Left colon (tissue), 2 donors: ENCODE data around the gene ZNF660. TPM values are rescaled to one million over a fixed set of nuclear protein-coding genes. Genes with fewer than 3 reads are reported as not detected.

Experiments
- ATAC-seq: fragments of 200-7000 bp; cut with Tn5 transposase; one replicate; pipeline ENCODE4 v1.9.1; 2020; ENCODE audit warnings: mild to moderate bottlenecking, moderate library complexity
- DNase-seq, 2 donors: peaks; one replicate each; pipeline ENCODE4 v3.0.0-alpha.2; 2020
- intact Hi-C, 2 donors: fragments of 100-400 bp; cut with DNase I in 1 of 2; cut with micrococcal nuclease in 1 of 2; formaldehyde crosslinking; loops; one replicate each; pipeline versions ENCODE4 v1.11.2 to v1.14.0; 2022; cut with DNase I, micrococcal nuclease
- total RNA-seq, 2 donors: library from RNA; stranded (reverse); fragmentation: NEBNext Ultra II Directional; extraction: Animal tissue kit (Norgen Biotek cat#: 25700); gene quantifications; one replicate each; pipeline ENCODE4 v1.2.1, GENCODE V29; 2021
- donor health status: DM: no; HTN: no; CAD: no.
- donor health status: DM: yes; HTN: yes; CAD: no.

ZNF660 gene
- total RNA-seq, 2 donors from 2014 or later: 1.2 to 1.5 TPM

DNA sequence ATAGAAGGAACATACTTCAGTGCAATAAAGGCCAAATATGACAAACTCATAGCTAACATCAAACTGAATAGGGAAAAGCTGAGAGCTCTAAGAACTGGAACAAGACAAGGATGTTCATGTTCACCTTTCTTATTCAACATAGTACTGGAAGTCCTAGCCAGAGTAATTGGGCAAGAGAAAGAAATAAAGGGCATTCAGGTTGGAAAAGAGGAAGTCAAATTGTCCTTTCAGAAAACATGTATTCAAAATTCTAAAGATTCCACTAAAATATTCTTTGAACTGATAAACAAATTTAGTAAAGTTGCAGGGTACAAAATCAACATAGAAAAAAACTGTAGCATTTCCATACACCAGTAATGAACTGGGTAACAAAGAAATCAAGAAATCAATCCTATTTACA, 27.9 kb downstream of the ZNF660 start:
- intact Hi-C loops: no loop called here

DNA sequence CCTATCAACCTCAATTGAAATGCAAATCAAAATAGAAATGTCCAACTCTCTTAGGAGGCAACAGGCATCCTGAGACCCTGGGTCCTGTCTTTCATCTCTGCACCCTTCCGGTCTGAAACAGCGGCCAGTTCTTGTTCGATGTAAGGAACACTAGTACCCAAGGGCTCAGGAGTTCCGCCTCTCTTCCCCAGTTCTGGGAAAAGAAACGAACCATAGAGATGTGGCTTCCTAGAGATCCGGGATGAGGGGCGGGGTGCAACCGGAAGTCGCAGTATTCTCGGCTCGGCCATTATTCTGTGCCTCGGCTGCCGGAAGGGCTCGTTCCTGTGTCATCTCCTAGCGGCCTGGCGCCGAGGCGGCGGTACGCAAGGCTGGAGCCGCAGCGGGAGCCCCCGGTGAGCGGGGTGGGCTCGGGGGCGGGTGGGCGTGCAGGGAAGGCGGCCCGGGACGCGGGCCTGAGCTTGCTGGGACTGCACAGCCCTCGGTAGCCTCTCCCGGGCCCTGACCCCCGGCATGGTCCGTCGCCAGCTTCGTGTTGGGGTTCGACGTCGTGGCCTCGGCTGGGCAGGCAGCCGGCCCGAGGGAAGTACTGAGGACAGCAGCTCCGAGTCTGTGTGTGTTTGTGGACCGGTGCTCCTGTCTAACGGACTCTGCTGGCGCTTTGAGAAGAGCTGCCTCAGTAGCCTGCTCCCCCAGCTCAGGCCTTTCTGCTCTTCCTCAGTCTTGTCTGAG, 40.2 kb downstream of the ZNF660 start, which contains the start of gene ZNF197:
Gene ZNF197, plus strand, starts transcription at position 288 of the 732 bp plus-strand sequence. CDS start 4,119 bp downstream, outside the sequence.
- peak; percentile 99 for ATAC-seq
- intact Hi-C loops: no loop called here
- DNase-seq: peak; percentile 85 to 87

More for the DNA sequence above, 27.9 kb downstream of the ZNF660 start:
- no peak for DNase-seq
- ATAC-seq: no peak

DNA sequence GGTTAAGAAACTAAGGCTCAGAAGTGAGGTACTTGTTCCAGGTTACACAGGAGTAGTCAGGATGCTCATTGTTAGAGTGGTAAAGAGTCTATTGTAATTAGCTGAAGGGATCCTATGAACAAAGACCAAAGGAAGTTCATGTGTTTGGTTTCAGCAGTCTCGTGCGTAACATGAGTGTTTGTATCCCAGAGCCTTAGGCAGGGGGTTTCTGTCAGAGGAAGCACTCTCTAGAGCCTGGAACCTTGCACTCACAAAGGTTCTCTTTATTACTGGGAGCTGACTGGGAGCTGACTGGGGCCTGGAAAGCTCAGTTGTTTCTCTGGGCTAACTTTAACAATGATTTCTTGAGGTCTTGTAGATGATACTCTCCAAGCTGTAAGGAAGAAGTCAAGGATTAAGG, 44.0 kb downstream of the ZNF660 start:
- DNase-seq: no peak
- no peak for ATAC-seq
- intact Hi-C loops: no loop called here

DNA sequence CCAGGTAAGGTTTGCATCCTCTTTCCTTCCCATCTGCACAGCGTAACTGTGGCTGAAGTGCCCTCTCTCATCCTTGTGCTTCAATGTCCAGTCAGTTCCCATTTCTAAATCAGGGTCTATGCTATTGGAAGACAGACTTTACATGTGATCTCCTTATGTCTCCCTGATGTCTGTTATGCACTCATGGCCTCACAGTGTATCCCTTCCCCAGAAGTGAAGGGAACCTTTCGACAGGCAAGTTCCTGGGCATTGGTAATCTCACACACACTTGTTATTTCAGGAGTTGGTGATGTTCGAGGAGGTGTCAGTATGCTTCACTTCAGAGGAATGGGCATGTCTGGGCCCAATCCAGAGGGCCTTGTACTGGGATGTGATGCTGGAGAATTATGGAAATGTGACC, 47.4 kb downstream of the ZNF660 start:
- intact Hi-C loops: no loop called here
- DNase-seq (no peak), ATAC-seq (no peak)

DNA sequence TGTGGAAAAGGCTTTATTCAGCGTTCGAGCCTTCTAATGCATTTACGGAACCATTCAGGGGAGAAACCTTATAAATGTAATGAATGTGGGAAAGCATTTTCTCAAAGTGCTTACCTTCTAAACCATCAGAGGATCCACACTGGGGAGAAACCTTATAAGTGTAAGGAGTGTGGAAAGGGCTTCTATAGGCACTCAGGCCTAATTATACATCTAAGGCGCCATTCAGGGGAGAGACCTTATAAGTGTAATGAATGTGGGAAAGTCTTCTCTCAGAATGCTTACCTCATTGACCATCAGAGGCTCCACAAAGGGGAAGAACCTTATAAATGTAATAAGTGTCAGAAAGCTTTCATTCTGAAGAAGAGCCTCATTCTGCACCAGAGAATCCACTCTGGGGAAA, 57.6 kb downstream of the ZNF660 start:
- intact Hi-C loops: no loop called here
- ATAC-seq: no peak

DNA sequence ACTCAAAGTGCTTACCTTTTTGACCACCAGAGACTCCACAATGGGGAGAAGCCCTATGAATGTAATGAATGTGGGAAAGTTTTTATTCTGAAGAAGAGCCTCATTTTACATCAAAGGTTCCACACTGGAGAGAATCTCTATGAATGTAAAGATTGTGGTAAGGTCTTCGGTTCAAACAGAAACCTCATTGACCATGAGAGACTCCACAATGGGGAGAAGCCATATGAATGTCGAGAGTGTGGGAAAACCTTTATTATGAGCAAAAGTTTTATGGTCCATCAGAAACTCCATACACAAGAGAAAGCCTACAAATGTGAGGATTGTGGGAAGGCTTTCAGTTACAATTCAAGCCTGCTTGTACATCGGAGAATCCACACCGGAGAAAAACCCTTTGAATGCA, 58.3 kb downstream of the ZNF660 start:
- intact Hi-C loops: no loop called here
- no peak for DNase-seq
- ATAC-seq: no peak

More for the DNA sequence above, 57.6 kb downstream of the ZNF660 start:
- no peak for DNase-seq

DNA sequence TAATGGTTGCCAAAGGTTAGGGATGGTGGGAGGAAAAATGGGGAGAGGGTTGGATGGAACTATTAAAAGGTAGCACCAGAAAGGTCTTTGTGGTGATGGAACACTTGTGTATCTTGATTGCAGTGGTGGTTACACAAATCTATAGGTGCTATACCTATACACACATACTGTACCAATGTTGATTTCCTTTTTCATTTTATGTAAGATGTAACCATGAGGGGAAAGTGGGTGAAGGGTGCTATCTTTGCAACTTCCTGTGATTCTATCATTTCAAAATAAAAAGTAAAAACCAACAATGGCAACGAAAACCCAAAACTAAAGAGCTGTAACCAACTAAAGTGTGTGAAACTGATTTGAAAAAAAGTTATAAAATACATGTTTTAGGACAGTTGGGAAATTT, 63.0 kb downstream of the ZNF660 start:
- no peak for DNase-seq
- intact Hi-C loops: no loop called here
- no peak for ATAC-seq

DNA sequence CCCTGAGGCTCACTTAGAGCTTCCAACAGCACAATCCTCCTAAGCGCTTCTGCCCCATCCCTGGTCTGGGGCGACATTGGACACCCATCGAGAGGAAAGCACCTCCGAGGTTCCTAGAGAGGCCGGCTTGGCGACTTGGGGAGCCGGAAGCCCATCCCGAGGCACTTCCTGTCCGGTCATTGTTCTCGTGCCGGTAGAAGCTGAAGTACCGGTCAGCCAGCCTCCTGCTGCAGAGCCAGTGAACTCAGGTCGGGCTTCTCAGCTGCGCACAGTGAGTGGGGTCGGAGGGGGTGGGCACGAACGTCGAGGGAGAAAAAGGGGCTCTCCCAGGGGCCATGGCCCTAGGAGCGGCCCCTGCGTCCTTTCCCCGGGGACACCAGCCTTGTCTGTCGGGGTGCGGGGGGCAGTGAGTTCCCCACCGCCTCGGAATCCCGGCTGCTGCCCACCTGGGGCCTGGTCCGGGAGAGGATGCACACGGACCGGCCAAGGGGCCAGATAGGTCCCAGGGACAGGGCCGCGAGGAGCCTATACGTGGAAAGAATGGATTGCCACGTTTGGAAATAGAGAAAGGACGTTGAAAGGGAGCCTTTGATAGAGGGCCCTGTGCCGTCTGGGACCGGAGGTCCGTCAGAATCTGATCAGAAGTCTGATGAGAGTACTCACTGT, 63.9 kb downstream of the ZNF660 start, which contains the start of gene ZNF35:
Gene ZNF35, plus strand, starts transcription at position 169 of the 666 bp plus-strand sequence. CDS start 2,336 bp downstream, outside the sequence.
- DNase-seq: peak; percentile 77 to 79
- ATAC-seq: peak; percentile 97
- intact Hi-C loops: no loop called here

Other genes starting within 250 kb of the ZNF660 start
- 10 to 100 TPM; 19.4 to 22.2 TPM for gene TCAIM, start 246.2 kb upstream of the ZNF660 start, total RNA-seq
- 10 to 100 TPM; 13.4 to 14.7 TPM for gene ZNF445, start 107.3 kb upstream of the ZNF660 start, total RNA-seq
- 1 to 10 TPM; 1.1 TPM for gene ZKSCAN7, start 29.8 kb upstream of the ZNF660 start, total RNA-seq
- 10 to 100 TPM; 10.1 to 12.5 TPM for gene ZNF197, start 40.1 kb downstream of the ZNF660 start, total RNA-seq
- gene ZNF35, start 63.8 kb downstream of the ZNF660 start, total RNA-seq: 1 to 10 TPM; 7.0 to 7.1 TPM
- gene ZNF502, start 127.7 kb downstream of the ZNF660 start, total RNA-seq: 1 to 10 TPM; 2.2 to 3.1 TPM
- 1 to 10 TPM; 1.3 to 2.6 TPM for gene ZNF501, start 144.7 kb downstream of the ZNF660 start, total RNA-seq
- gene KIAA1143, start 176.7 kb downstream of the ZNF660 start, total RNA-seq: 10 to 100 TPM; 14.4 to 16.0 TPM
- 1 to 10 TPM; 2.6 to 4.2 TPM for gene KIF15, start 176.8 kb downstream of the ZNF660 start, total RNA-seq